GM21528 (cell line): ENCODE measurements around the gene LDLRAD4.

Source experiments
- ATAC-seq: cut with Tn5 transposase; IDR thresholded peaks from one replicate; pipeline ENCODE4 v1.9.1; 2021; ENCODE audit warnings: mild to moderate bottlenecking, moderate library complexity; ENCODE audit not compliant: unreplicated experiment, low FRiP score

LDLRAD4 gene

GRCh38 chr18:13613591-13614501, 395.3 kb downstream of the LDLRAD4 start:
- no peak for ATAC-seq

- no peak for ATAC-seq
Measured at GRCh38 chr18:13614641-13615288, 396.2 kb downstream of the LDLRAD4 start.

- ATAC-seq, result no peak
Measured at GRCh38 chr18:13615432-13615861, 396.9 kb downstream of the LDLRAD4 start.

GRCh38 chr18:13616041-13616440, 397.5 kb downstream of the LDLRAD4 start:
- ATAC-seq, result no peak

- ATAC-seq, result no peak
Measured at GRCh38 chr18:13616525-13617035, 398.0 kb downstream of the LDLRAD4 start.

- no peak for ATAC-seq
Measured at GRCh38 chr18:13617826-13618515, 399.4 kb downstream of the LDLRAD4 start.

GRCh38 chr18:13618760-13619438, 400.3 kb downstream of the LDLRAD4 start:
- no peak for ATAC-seq

- ATAC-seq, result no peak
Measured at GRCh38 chr18:13619505-13620205, 401.1 kb downstream of the LDLRAD4 start.

- ATAC-seq, result no peak
Measured at GRCh38 chr18:13620206-13620672, 401.7 kb downstream of the LDLRAD4 start.

- ATAC-seq, result no peak
Measured at GRCh38 chr18:13620818-13621445, 402.4 kb downstream of the LDLRAD4 start.

GRCh38 chr18:13621446-13621849, 402.9 kb downstream of the LDLRAD4 start:
- ATAC-seq, result no peak

GRCh38 chr18:13621886-13622619, 403.5 kb downstream of the LDLRAD4 start:
- ATAC-seq, result no peak

- no peak for ATAC-seq
Measured at GRCh38 chr18:13622751-13623150, 404.2 kb downstream of the LDLRAD4 start.

GRCh38 chr18:13623348-13623747, 404.8 kb downstream of the LDLRAD4 start:
- ATAC-seq, result no peak

- ATAC-seq, result no peak
Measured at GRCh38 chr18:13623871-13624270, 405.3 kb downstream of the LDLRAD4 start.

GRCh38 chr18:13624563-13625237, 406.1 kb downstream of the LDLRAD4 start:
- ATAC-seq, result no peak

GRCh38 chr18:13625355-13625754, 406.8 kb downstream of the LDLRAD4 start:
- ATAC-seq, result no peak
